ENCODE results near the gene SCCPDH.
A peak's percentile ranks its signal among the peaks of the same experiment; 100 is the strongest.

Gene SCCPDH

DNA sequence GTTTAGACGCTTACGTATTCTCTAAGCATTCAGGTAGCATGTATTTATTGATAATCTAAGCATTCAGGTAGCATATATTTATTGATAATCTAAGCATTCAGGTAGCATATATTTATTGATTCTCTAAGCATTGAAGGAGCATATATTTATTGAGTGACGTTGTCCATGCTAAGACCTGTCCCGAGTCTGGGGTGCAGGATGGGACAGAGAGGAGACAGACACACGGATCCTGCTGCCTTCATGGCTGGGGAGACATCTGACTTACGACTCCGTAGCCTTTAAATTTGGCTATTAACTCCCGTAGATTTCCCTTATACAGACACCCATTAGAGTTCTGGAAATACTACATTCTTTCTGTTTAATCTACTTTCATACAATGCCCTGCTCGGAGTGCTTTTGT is 982 bp downstream of the SCCPDH start:
- no peak for DNase-seq
- no peak overlapping the region for H4K91ac ChIP-seq (ENCODE audit: low read length)
- H3K36me3 ChIP-seq (ENCODE audit: control insufficient read depth in 1 of 2, insufficient read depth in 2 of 2, low read depth in 1 of 2, low read length in 2 of 2), result peaks cover 8 to 29% of the 10 kb centered on the region in 2 experiments
- H3K4me1 ChIP-seq (ENCODE audit: control insufficient read depth, insufficient read depth, low read depth, low read length), result peaks cover 8% of the 10 kb centered on the region
- H3K23ac ChIP-seq (ENCODE audit: low read length in 2 of 2), result no peak overlapping the region
- no peaks in the 10 kb centered on the region for H3K27me3 ChIP-seq (ENCODE audit: control insufficient read depth in 1 of 2, insufficient read depth in 1 of 2, low read length in 2 of 2)
- no peak overlapping the region for H2BK12ac ChIP-seq (ENCODE audit: low read length in 2 of 2)
- no peak overlapping the region for H2AFZ ChIP-seq (ENCODE audit: low read depth, low read length)
- no peak overlapping the region for H2BK5ac ChIP-seq (ENCODE audit: low read depth, low read length, poor library complexity, severe bottlenecking)
- no peak overlapping the region for H2BK15ac ChIP-seq (ENCODE audit: low read depth, poor library complexity, severe bottlenecking)
- H4K8ac ChIP-seq (ENCODE audit: low read length), result no peak overlapping the region
- H2BK120ac ChIP-seq (ENCODE audit: low read depth, low read length), result no peak overlapping the region
- no peak overlapping the region for H2AK5ac ChIP-seq (ENCODE audit: low read length, severe bottlenecking)
- 92% methylated on average over 7 of the region's 9 CpGs for WGBS
- H3K14ac ChIP-seq (ENCODE audit: low read length in 2 of 2), result no peak overlapping the region
- peaks cover 4% of the 10 kb centered on the region for H3K9me3 ChIP-seq (ENCODE audit: control insufficient read depth, low read length)
- no peak overlapping the region for H3K4ac ChIP-seq (ENCODE audit: low read depth in 1 of 2, low read length in 2 of 2)
- H3K4me3 ChIP-seq (ENCODE audit: insufficient read depth in 1 of 2, low read depth in 1 of 2, low read length in 2 of 2), result peak overlapping the region in 1 of 2 experiments; percentile 84
- peak overlapping the region; percentile 90 for H3K9ac ChIP-seq (ENCODE audit: low read length)
- H3K27ac ChIP-seq (ENCODE audit: low read length, poor library complexity, severe bottlenecking), result no peak overlapping the region
- H3K4me2 ChIP-seq (ENCODE audit: low read length, poor library complexity, severe bottlenecking), result peak overlapping the region; percentile 92
- no peak overlapping the region for H3K18ac ChIP-seq (ENCODE audit: low read depth in 1 of 2, low read length in 2 of 2)
- H3K79me1 ChIP-seq (replicated peaks; ENCODE audit: low read length, poor library complexity, severe bottlenecking), result peaks cover 10% of the 10 kb centered on the region

DNA sequence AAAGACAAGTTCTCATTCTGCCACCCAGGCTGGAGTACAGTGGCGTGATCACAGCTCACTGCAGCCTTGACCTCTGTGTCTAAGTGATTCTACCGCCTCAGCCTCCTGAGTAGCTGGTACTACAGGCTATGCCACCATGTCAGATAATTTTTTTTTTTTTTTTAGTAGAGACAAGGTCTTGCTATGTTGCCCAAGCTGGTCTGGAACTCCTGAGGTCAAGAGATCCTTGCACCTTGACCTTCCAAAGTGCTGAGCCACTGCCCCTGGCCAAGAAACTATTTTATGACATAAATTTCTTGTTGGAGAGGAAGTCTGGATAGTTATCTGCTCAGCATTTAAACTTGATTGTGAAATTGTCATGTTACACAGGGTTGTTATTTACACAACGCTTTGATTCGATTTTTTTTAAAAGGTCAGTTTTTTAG is 2.1 kb downstream of the SCCPDH start:
- Histone ChIP-seq H2BK12ac (ENCODE audit: low read length in 2 of 2) (no peak overlapping the region), H2AFZ (ENCODE audit: low read depth, low read length) (no peak overlapping the region), H3K27ac (ENCODE audit: low read length, poor library complexity, severe bottlenecking) (no peak overlapping the region), H2BK120ac (ENCODE audit: low read depth, low read length) (no peak overlapping the region), H3K4ac (ENCODE audit: low read depth in 1 of 2, low read length in 2 of 2) (no peak overlapping the region), H4K8ac (ENCODE audit: low read length) (no peak overlapping the region), H2BK5ac (ENCODE audit: low read depth, low read length, poor library complexity, severe bottlenecking) (no peak overlapping the region), H3K27me3 (ENCODE audit: control insufficient read depth in 1 of 2, insufficient read depth in 1 of 2, low read length in 2 of 2) (no peaks in the 10 kb centered on the region), H3K79me1 (replicated peaks; ENCODE audit: low read length, poor library complexity, severe bottlenecking) (peaks cover 16% of the 10 kb centered on the region), H3K4me1 (ENCODE audit: control insufficient read depth, insufficient read depth, low read depth, low read length) (peaks cover 8% of the 10 kb centered on the region), H3K9me3 (ENCODE audit: control insufficient read depth, low read length) (peaks cover 4% of the 10 kb centered on the region), H3K9ac (ENCODE audit: low read length) (peak overlapping the region; percentile 41), H2AK5ac (ENCODE audit: low read length, severe bottlenecking) (no peak overlapping the region), H4K91ac (ENCODE audit: low read length) (no peak overlapping the region), H3K14ac (ENCODE audit: low read length in 2 of 2) (no peak overlapping the region), H3K18ac (ENCODE audit: low read depth in 1 of 2, low read length in 2 of 2) (no peak overlapping the region), H3K36me3 (ENCODE audit: control insufficient read depth in 1 of 2, insufficient read depth in 2 of 2, low read depth in 1 of 2, low read length in 2 of 2) (peaks cover 16 to 40% of the 10 kb centered on the region in 2 experiments), H3K23ac (ENCODE audit: low read length in 2 of 2) (no peak overlapping the region), H3K4me3 (ENCODE audit: insufficient read depth in 1 of 2, low read depth in 1 of 2, low read length in 2 of 2) (no peak overlapping the region), H3K4me2 (ENCODE audit: low read length, poor library complexity, severe bottlenecking) (no peak overlapping the region), H2BK15ac (ENCODE audit: low read depth, poor library complexity, severe bottlenecking) (no peak overlapping the region)
- 87% methylated on average over 2 of the region's 4 CpGs for WGBS
- no peak for DNase-seq

DNA sequence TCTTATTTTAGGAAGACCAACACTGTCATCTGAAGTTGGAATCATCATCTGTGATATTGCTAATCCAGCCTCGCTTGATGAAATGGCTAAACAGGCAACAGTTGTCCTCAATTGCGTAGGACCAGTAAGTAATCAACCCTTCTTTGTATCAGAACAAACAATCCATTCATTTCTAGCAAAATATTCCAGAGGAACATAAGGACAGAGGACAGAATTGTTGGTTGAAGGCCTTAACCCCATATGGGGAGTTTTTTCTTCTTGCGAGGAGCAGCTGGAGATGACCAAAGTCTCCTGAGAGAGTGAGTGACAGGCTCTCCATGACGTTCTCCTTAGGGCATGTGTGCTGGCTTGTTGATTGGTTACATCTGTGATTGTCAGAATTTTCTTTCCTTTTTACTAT is 2.7 kb downstream of the SCCPDH start:
- no peak for DNase-seq
- Histone ChIP-seq H3K4me1 (ENCODE audit: control insufficient read depth, insufficient read depth, low read depth, low read length) (peaks cover 8% of the 10 kb centered on the region), H2AFZ (ENCODE audit: low read depth, low read length) (no peak overlapping the region), H3K27me3 (ENCODE audit: control insufficient read depth in 1 of 2, insufficient read depth in 1 of 2, low read length in 2 of 2) (no peaks in the 10 kb centered on the region), H2BK120ac (ENCODE audit: low read depth, low read length) (no peak overlapping the region), H3K27ac (ENCODE audit: low read length, poor library complexity, severe bottlenecking) (peak overlapping the region; percentile 22), H3K18ac (ENCODE audit: low read depth in 1 of 2, low read length in 2 of 2) (no peak overlapping the region), H3K4me3 (ENCODE audit: insufficient read depth in 1 of 2, low read depth in 1 of 2, low read length in 2 of 2) (no peak overlapping the region), H4K91ac (ENCODE audit: low read length) (no peak overlapping the region), H3K36me3 (ENCODE audit: control insufficient read depth in 1 of 2, insufficient read depth in 2 of 2, low read depth in 1 of 2, low read length in 2 of 2) (peaks cover 18 to 46% of the 10 kb centered on the region in 2 experiments), H4K8ac (ENCODE audit: low read length) (no peak overlapping the region), H2BK15ac (ENCODE audit: low read depth, poor library complexity, severe bottlenecking) (no peak overlapping the region), H3K9me3 (ENCODE audit: control insufficient read depth, low read length) (peaks cover 4% of the 10 kb centered on the region), H2AK5ac (ENCODE audit: low read length, severe bottlenecking) (peak overlapping the region; percentile 39), H3K4me2 (ENCODE audit: low read length, poor library complexity, severe bottlenecking) (no peak overlapping the region), H3K14ac (ENCODE audit: low read length in 2 of 2) (no peak overlapping the region), H3K4ac (ENCODE audit: low read depth in 1 of 2, low read length in 2 of 2) (no peak overlapping the region), H3K23ac (ENCODE audit: low read length in 2 of 2) (no peak overlapping the region), H3K79me1 (replicated peaks; ENCODE audit: low read length, poor library complexity, severe bottlenecking) (peaks cover 16% of the 10 kb centered on the region), H2BK5ac (ENCODE audit: low read depth, low read length, poor library complexity, severe bottlenecking) (no peak overlapping the region), H2BK12ac (ENCODE audit: low read length in 2 of 2) (no peak overlapping the region), H3K9ac (ENCODE audit: low read length) (peak overlapping the region; percentile 41)
- WGBS, result 94% methylated on average over 3 of the region's 4 CpGs

DNA sequence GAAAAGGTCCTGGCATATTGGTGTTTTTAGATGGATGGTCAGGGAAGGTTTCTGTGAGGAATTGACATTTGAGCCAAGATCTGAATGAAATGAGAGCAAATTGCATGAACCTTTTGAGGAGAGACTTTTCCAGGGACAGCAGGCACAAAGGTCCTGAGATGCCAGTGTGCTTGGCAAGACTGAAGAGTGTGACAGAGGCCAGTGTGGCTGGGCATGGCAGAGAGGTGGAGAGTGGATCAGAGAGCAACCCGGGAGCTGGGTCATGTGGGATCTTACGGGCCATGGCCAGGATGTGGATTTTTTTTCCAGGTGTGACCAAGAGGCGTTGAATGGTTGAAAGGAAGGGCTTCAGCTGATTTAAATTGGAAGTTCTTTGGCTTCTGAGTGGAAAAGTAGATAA is 3.4 kb downstream of the SCCPDH start:
- H3K4me3 ChIP-seq (ENCODE audit: insufficient read depth in 1 of 2, low read depth in 1 of 2, low read length in 2 of 2), result no peak overlapping the region
- H2BK120ac ChIP-seq (ENCODE audit: low read depth, low read length), result no peak overlapping the region
- no peak overlapping the region for H3K23ac ChIP-seq (ENCODE audit: low read length in 2 of 2)
- H3K9me3 ChIP-seq (ENCODE audit: control insufficient read depth, low read length), result peaks cover 4% of the 10 kb centered on the region
- peak overlapping the region; percentile 90 for H3K27ac ChIP-seq (ENCODE audit: low read length, poor library complexity, severe bottlenecking)
- H3K79me1 ChIP-seq (replicated peaks; ENCODE audit: low read length, poor library complexity, severe bottlenecking), result peaks cover 19% of the 10 kb centered on the region
- peaks cover 22 to 51% of the 10 kb centered on the region in 2 experiments for H3K36me3 ChIP-seq (ENCODE audit: control insufficient read depth in 1 of 2, insufficient read depth in 2 of 2, low read depth in 1 of 2, low read length in 2 of 2)
- peaks cover 8% of the 10 kb centered on the region for H3K4me1 ChIP-seq (ENCODE audit: control insufficient read depth, insufficient read depth, low read depth, low read length)
- no peak overlapping the region for H2AFZ ChIP-seq (ENCODE audit: low read depth, low read length)
- peak overlapping the region; percentile 98 for H2AK5ac ChIP-seq (ENCODE audit: low read length, severe bottlenecking)
- H3K4me2 ChIP-seq (ENCODE audit: low read length, poor library complexity, severe bottlenecking), result no peak overlapping the region
- no peak overlapping the region for H3K4ac ChIP-seq (ENCODE audit: low read depth in 1 of 2, low read length in 2 of 2)
- H2BK5ac ChIP-seq (ENCODE audit: low read depth, low read length, poor library complexity, severe bottlenecking), result peak overlapping the region; percentile 31
- H3K27me3 ChIP-seq (ENCODE audit: control insufficient read depth in 1 of 2, insufficient read depth in 1 of 2, low read length in 2 of 2), result no peaks in the 10 kb centered on the region
- H4K8ac ChIP-seq (ENCODE audit: low read length), result peak overlapping the region; percentile 57
- peak overlapping the region in 1 of 2 experiments; percentile 55 for H3K18ac ChIP-seq (ENCODE audit: low read depth in 1 of 2, low read length in 2 of 2)
- no peak overlapping the region for H4K91ac ChIP-seq (ENCODE audit: low read length)
- peak overlapping the region; percentile 65 for H2BK15ac ChIP-seq (ENCODE audit: low read depth, poor library complexity, severe bottlenecking)
- no peak for DNase-seq
- H3K9ac ChIP-seq (ENCODE audit: low read length), result no peak overlapping the region
- peak overlapping the region in 1 of 2 experiments; percentile 29 for H2BK12ac ChIP-seq (ENCODE audit: low read length in 2 of 2)
- WGBS, result 95% methylated on average over 3 of the region's 3 CpGs
- no peak overlapping the region for H3K14ac ChIP-seq (ENCODE audit: low read length in 2 of 2)

Measured in mesenchymal stem cell (in vitro differentiated cells and primary cell).